ENCODE results near the gene NFATC1.

- no peak for TF ChIP-seq CTCF (IDR thresholded peaks at IDR 0.05)
- TF ChIP-seq POLR2A (IDR thresholded peaks at IDR 0.05), result no peak
These were observed 84.0 kb downstream of the NFATC1 start for GRCh38 chr18:79479761-79480161.
